ENCODE results near the gene ABCG1. TPM values are rescaled to one million over a fixed set of nuclear protein-coding genes. Genes with fewer than 3 reads are reported as not detected.

The ABCG1 gene
- total and polyA plus RNA-seq, 2 of the 4 experiments (the other 2 are of a cell fraction) = 0.19 to 0.36 TPM

DNA sequence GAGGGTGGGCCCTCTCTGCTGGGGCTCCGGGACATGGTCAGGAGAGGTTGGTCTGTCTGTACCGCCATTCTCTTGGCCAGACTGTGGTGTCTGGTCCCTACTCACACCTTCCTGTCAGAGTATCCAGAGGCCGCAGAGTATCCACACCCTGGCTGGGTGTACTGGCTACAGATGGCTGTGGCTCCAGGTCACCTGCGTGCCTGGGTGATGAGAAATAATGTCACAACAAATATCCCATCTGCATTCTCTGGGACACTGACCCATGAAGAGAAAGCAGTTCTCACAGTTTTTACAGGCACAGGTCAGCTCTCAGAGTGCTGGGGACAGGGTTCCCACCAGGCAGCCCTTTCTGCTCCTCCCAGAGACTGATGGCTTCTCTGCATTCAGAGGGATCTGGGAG, 37.4 kb downstream of the ABCG1 start:
- H3K18ac ChIP-seq (ENCODE audit: low read depth, low read length) = no peak overlapping the region
- no peaks in the 10 kb centered on the region; the same call in 1 of the 2 replicates for H4K20me1 ChIP-seq (ENCODE audit: insufficient read depth, low read length)
- no CpG with 5 or more reads among the region's 4 CpGs for WGBS, 2 experiments (ENCODE audit: extremely low coverage in 2 of 2, insufficient read length in 1 of 2)
- H3K9me1 ChIP-seq (ENCODE audit: insufficient read depth, low read length) = peaks cover 6% of the 10 kb centered on the region; the same call in 1 of the 2 replicates
- ChIA-PET CTCF (no interaction called here), POLR2A (ENCODE audit: unreplicated experiment) (no interaction called here)
- no peak overlapping the region for H3K14ac ChIP-seq (replicated peaks; ENCODE audit: low read depth, low read length)
- no peak overlapping the region for H3K4me3 ChIP-seq (ENCODE audit: insufficient read depth, low read depth, low read length)
- dilution Hi-C loops (cut with HindIII; ENCODE audit: low sequenced_read_pairs, unreplicated experiment) (no loop called here), intact Hi-C loops (cut with micrococcal nuclease) (loop anchor here (5.0 kb wide), 1 partner anchor 94 kb away; no protein-coding TSS in a partner anchor), in situ Hi-C loops (cut with MboI; ENCODE audit: low sequenced_read_pairs) (no loop called here)
- H2BK5ac ChIP-seq (ENCODE audit: low read depth, low read length, poor library complexity, severe bottlenecking) = no peak overlapping the region
- BruUV-seq (replicated peaks) = no TSS peak
- H4K8ac ChIP-seq (ENCODE audit: low read depth in 2 of 2, low read length in 2 of 2) = no peak overlapping the region
- H2BK20ac ChIP-seq (ENCODE audit: low read depth, low read length) = no peak overlapping the region
- no peaks in the 10 kb centered on the region for H3K36me3 ChIP-seq (ENCODE audit: control insufficient read depth, insufficient read depth, low read length)
- no peak overlapping the region for H3K27ac ChIP-seq (ENCODE audit: insufficient read depth, low read length)
- DNase-seq (no peak), ATAC-seq (ENCODE audit: low read depth) (no peak)
- no peak for TF ChIP-seq RCOR1 (IDR thresholded peaks at IDR 0.05; ENCODE audit: insufficient replicate concordance, low read length)
- TF ChIP-seq BHLHE40 (IDR thresholded peaks at IDR 0.05; ENCODE audit: low read depth, low read length) = no peak
- no peak for TF ChIP-seq MAZ (IDR thresholded peaks at IDR 0.05; ENCODE audit: borderline replicate concordance, low read depth, low read length)
- no peak for TF ChIP-seq NFE2L2 (IDR thresholded peaks at IDR 0.05; ENCODE audit: low read depth, low read length)
- TF ChIP-seq CEBPB (IDR thresholded peaks at IDR 0.05; ENCODE audit: low read depth, low read length) = no peak
- no peak for TF ChIP-seq POLR2A (IDR thresholded peaks at IDR 0.05; ENCODE audit: low read depth, low read length)
- no peak for TF ChIP-seq RAD21 (IDR thresholded peaks at IDR 0.05; ENCODE audit: low read length)
- no peak for TF ChIP-seq SMC3 (IDR thresholded peaks at IDR 0.05; ENCODE audit: low read depth, low read length)
- TF ChIP-seq, protein P1, sequence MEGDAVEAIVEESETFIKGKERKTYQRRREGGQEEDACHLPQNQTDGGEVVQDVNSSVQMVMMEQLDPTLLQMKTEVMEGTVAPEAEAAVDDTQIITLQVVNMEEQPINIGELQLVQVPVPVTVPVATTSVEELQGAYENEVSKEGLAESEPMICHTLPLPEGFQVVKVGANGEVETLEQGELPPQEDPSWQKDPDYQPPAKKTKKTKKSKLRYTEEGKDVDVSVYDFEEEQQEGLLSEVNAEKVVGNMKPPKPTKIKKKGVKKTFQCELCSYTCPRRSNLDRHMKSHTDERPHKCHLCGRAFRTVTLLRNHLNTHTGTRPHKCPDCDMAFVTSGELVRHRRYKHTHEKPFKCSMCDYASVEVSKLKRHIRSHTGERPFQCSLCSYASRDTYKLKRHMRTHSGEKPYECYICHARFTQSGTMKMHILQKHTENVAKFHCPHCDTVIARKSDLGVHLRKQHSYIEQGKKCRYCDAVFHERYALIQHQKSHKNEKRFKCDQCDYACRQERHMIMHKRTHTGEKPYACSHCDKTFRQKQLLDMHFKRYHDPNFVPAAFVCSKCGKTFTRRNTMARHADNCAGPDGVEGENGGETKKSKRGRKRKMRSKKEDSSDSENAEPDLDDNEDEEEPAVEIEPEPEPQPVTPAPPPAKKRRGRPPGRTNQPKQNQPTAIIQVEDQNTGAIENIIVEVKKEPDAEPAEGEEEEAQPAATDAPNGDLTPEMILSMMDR (conservative IDR thresholded peaks at IDR 0.05; ENCODE audit: low read depth, low read length) = no peak
- TF ChIP-seq, protein P2, sequence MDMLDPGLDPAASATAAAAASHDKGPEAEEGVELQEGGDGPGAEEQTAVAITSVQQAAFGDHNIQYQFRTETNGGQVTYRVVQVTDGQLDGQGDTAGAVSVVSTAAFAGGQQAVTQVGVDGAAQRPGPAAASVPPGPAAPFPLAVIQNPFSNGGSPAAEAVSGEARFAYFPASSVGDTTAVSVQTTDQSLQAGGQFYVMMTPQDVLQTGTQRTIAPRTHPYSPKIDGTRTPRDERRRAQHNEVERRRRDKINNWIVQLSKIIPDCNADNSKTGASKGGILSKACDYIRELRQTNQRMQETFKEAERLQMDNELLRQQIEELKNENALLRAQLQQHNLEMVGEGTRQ (IDR thresholded peaks at IDR 0.05; ENCODE audit: low read depth, low read length) = no peak
- TF ChIP-seq MAFK (IDR thresholded peaks at IDR 0.05; ENCODE audit: low read depth, low read length) = no peak
- TF ChIP-seq RFX5 (IDR thresholded peaks at IDR 0.05; ENCODE audit: low read depth, low read length) = no peak
- TF ChIP-seq CHD1 (IDR thresholded peaks at IDR 0.05; ENCODE audit: low read depth, low read length) = no peak
- TF ChIP-seq, protein P3, sequence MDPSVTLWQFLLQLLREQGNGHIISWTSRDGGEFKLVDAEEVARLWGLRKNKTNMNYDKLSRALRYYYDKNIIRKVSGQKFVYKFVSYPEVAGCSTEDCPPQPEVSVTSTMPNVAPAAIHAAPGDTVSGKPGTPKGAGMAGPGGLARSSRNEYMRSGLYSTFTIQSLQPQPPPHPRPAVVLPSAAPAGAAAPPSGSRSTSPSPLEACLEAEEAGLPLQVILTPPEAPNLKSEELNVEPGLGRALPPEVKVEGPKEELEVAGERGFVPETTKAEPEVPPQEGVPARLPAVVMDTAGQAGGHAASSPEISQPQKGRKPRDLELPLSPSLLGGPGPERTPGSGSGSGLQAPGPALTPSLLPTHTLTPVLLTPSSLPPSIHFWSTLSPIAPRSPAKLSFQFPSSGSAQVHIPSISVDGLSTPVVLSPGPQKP (IDR thresholded peaks at IDR 0.05; ENCODE audit: borderline replicate concordance, low read depth, low read length) = no peak
- no peak for TF ChIP-seq MXI1 (IDR thresholded peaks at IDR 0.05; ENCODE audit: borderline replicate concordance, low read depth, low read length)
- no peak overlapping the region for H2BK15ac ChIP-seq (ENCODE audit: low read depth, low read length)
- no peak overlapping the region for H4K5ac ChIP-seq (ENCODE audit: low read depth, low read length)
- no peak overlapping the region for H2AK9ac ChIP-seq (replicated peaks; ENCODE audit: low read depth, low read length, poor library complexity)
- no peak overlapping the region for H2AK5ac ChIP-seq (ENCODE audit: low read depth, low read length)
- H3K4ac ChIP-seq (ENCODE audit: low read depth, low read length) = no peak overlapping the region
- peaks cover 34% of the 10 kb centered on the region for H3K27me3 ChIP-seq (ENCODE audit: control insufficient read depth, insufficient read depth, low read length)
- no peak overlapping the region for H3K56ac ChIP-seq (ENCODE audit: extremely low read depth, insufficient read depth, low read length)
- H3K4me2 ChIP-seq (ENCODE audit: low read depth, low read length) = no peak overlapping the region
- no peaks in the 10 kb centered on the region for H3K79me1 ChIP-seq (ENCODE audit: low read depth in 1 of 2, low read length in 2 of 2)
- no peak overlapping the region for H3K23ac ChIP-seq (ENCODE audit: low read depth, low read length)
- no peak overlapping the region for H3K9ac ChIP-seq (ENCODE audit: low read depth, low read length)
- no peaks in the 10 kb centered on the region for H3K9me3 ChIP-seq (ENCODE audit: control insufficient read depth, insufficient read depth, low read length)
- H2BK120ac ChIP-seq (ENCODE audit: low read depth, low read length) = no peak overlapping the region
- no peak overlapping the region for H2AFZ ChIP-seq (replicated peaks; ENCODE audit: low read length, poor library complexity)
- H4K91ac ChIP-seq (ENCODE audit: insufficient read depth, low read depth, low read length) = no peak overlapping the region
- peaks cover 6% of the 10 kb centered on the region; the same call in 1 of the 2 replicates for H3K4me1 ChIP-seq (ENCODE audit: control insufficient read depth, insufficient read depth, low read length)
